ENCODE results near the gene PNPLA5. TPM values are rescaled to one million over a fixed set of nuclear protein-coding genes. Genes with fewer than 3 reads are reported as not detected.

Gene PNPLA5
- total and polyA plus RNA-seq, 2 of the 8 experiments (the other 6 are each of a cell fraction or from before 2014, with no cell fraction given), result 3.9 to 6.8 TPM

GRCh38 chr22:43858156-43858895 lies 33.5 kb downstream of the PNPLA5 start (continued):
- TF ChIP-seq RAD21 (IDR thresholded peaks at IDR 0.05 in 1 of 2, conservative IDR thresholded peaks at IDR 0.05 in 1 of 2; ENCODE audit: low read depth in 2 of 2, low read length in 2 of 2) (no peak), POLR2A (IDR thresholded peaks at IDR 0.05; ENCODE audit: control extremely low read depth in 1 of 2, low read depth in 2 of 2, low read length in 2 of 2) (no peak)
